ENCODE results near the gene TMEM60.

DNA sequence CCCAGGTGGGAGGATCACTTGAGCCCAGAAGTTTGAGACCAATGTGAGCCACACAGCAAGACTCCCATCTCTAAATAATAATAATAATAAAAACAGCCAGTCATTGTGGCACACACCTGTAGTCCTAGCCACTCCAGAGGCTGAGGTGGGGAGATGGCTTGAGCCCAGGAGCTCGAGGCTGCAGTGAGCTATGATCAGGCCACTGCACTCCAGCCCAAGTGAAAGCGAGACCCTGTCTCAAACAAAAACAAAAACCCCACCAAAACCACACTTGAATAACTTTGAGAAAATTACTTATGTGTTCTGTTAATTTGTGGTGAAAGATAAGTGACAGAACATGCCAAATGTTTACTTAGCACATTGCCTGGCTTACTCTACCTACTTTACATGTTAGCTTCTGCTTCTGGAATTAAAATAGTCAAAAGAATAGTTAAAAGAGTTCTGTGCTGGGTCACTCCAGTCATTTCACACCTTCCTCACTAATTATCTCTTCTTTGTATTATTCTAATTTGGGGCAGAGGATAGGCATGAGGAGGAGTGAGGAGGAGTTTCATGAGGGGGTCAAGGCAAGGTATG is 9.8 kb downstream of the TMEM60 start:
- no peak for TF ChIP-seq CTCF (IDR thresholded peaks at IDR 0.05)
- TF ChIP-seq POLR2A (IDR thresholded peaks at IDR 0.05): no peak
